GM19395 (cell line): ENCODE results near the gene FMNL3.
"Not testable (repeated sequence)": the region's sequence is repeated elsewhere in the genome, so short reads cannot be mapped to it uniquely, and the experiment has no call there.

Experiments
- ATAC-seq: cut with Tn5 transposase; IDR thresholded peaks from one replicate; pipeline ENCODE4 v1.9.1; 2021; ENCODE audit warnings: mild to moderate bottlenecking, moderate library complexity; ENCODE audit not compliant: unreplicated experiment

FMNL3 gene

GRCh38 chr12:49632986-49633702, 74.1 kb downstream of the FMNL3 start:
- no peak for ATAC-seq

- ATAC-seq = no peak
Observed at GRCh38 chr12:49632401-49632800, 74.8 kb downstream of the FMNL3 start.

- no peak for ATAC-seq
Observed at GRCh38 chr12:49631336-49631907, 75.8 kb downstream of the FMNL3 start.

- no peak for ATAC-seq
Observed at GRCh38 chr12:49627752-49628360, 79.3 kb downstream of the FMNL3 start.

- ATAC-seq = no peak
Observed at GRCh38 chr12:49626836-49627235, 80.4 kb downstream of the FMNL3 start.

- no peak for ATAC-seq
Observed at GRCh38 chr12:49626169-49626835, 80.9 kb downstream of the FMNL3 start.

- ATAC-seq = no peak
Observed at GRCh38 chr12:49624921-49625577, 82.2 kb downstream of the FMNL3 start.

GRCh38 chr12:49623142-49623904, 83.9 kb downstream of the FMNL3 start, which contains the start of gene PRPF40B:
PRPF40B (plus strand) TSS chr12:49623561; CDS start chr12:49623591, 30 bp downstream.
- peak; percentile 77 for ATAC-seq

- peak; percentile 42 for ATAC-seq
Observed at GRCh38 chr12:49622501-49623141, 84.6 kb downstream of the FMNL3 start.

- ATAC-seq = peak; percentile 34
Observed at GRCh38 chr12:49621651-49622500, 85.3 kb downstream of the FMNL3 start.

GRCh38 chr12:49619286-49619685, 87.9 kb downstream of the FMNL3 start:
- no peak for ATAC-seq

- no peak for ATAC-seq
Observed at GRCh38 chr12:49618576-49618975, 88.6 kb downstream of the FMNL3 start.

- ATAC-seq = no peak
Observed at GRCh38 chr12:49616533-49617219, 90.5 kb downstream of the FMNL3 start.

GRCh38 chr12:49615725-49616124, 91.5 kb downstream of the FMNL3 start:
- ATAC-seq = no peak

- no peak for ATAC-seq
Observed at GRCh38 chr12:49612210-49612609, 95.0 kb downstream of the FMNL3 start.

- not testable (repeated sequence) for ATAC-seq
Observed at GRCh38 chr12:49610785-49611184, 96.4 kb downstream of the FMNL3 start.

GRCh38 chr12:49609875-49610154, 97.4 kb downstream of the FMNL3 start:
- no peak for ATAC-seq

GRCh38 chr12:49609059-49609874, 97.9 kb downstream of the FMNL3 start:
- ATAC-seq = no peak
